SK-N-SH (cell line): ENCODE measurements around the gene DGCR6.
"Not testable (repeated sequence)": the region's sequence is repeated elsewhere in the genome, so short reads cannot be mapped to it uniquely, and the experiment has no call there.

Experiments
- CTCF ChIP-seq: fragments of 200-600 bp; sonication (generic); IDR thresholded peaks from 2 replicates; pipeline ENCODE4 v1.6.1; 2017; ENCODE audit warnings: antibody characterized with exemption, mild to moderate bottlenecking, moderate library complexity
- EZH2phosphoT487 ChIP-seq: fragments of 200-600 bp; sonication (generic); IDR thresholded peaks from 2 replicates; pipeline ENCODE4 v1.6.1; 2017; ENCODE audit warnings: low read depth, mixed run types, mild to moderate bottlenecking, antibody characterized with exemption, moderate library complexity, borderline replicate concordance
- JUND ChIP-seq: IDR thresholded peaks from 2 replicates; pipeline ENCODE4 v1.4.0; 2012
- MAX ChIP-seq: IDR thresholded peaks from 2 replicates; pipeline ENCODE4 v1.4.0; 2012; ENCODE audit warnings: low read depth
- NFIC ChIP-seq: IDR thresholded peaks from 2 replicates; pipeline ENCODE4 v1.4.0; 2012; ENCODE audit warnings: borderline replicate concordance
- POLR2AphosphoS5 ChIP-seq: IDR thresholded peaks from 2 replicates; pipeline ENCODE4 v1.6.1; 2012; ENCODE audit warnings: low read depth, low read length
- RAD21 ChIP-seq: IDR thresholded peaks from 2 replicates; pipeline ENCODE4 v1.6.1; 2012; ENCODE audit warnings: mild to moderate bottlenecking, low read length
- RCOR1 ChIP-seq: fragments of 150-350 bp; IDR thresholded peaks from 2 replicates; pipeline ENCODE4 v1.6.1; 2017; ENCODE audit warnings: antibody characterized with exemption, low read length
- TAF1 ChIP-seq: IDR thresholded peaks from 2 replicates; pipeline ENCODE4 v1.6.1; 2012; ENCODE audit warnings: low read depth, mild to moderate bottlenecking, low read length, moderate library complexity, borderline replicate concordance
- TCF12 ChIP-seq: IDR thresholded peaks from 2 replicates; pipeline ENCODE4 v1.4.0; 2012

DNA sequence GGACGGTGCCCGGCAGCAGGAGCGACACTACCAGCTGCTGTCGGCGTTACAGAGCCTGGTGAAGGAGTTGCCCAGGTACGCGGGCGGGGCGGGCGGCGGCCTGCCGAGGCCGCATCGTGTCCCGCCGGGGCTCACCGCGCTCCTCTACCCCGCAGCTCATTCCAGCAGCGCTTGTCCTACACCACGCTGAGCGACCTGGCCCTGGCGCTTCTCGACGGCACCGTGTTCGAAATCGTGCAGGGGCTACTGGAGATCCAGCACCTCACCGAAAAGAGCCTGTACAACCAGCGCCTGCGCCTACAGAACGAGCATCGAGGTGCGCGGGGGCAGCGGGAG lies 258 bp downstream of the DGCR6 start:
- TF ChIP-seq CTCF, TAF1, POLR2AphosphoS5, RCOR1, MAX, EZH2phosphoT487, TCF12, NFIC, JUND, RAD21: not testable (repeated sequence)
